ENCODE measurements around the gene CYP2U1.

DNA sequence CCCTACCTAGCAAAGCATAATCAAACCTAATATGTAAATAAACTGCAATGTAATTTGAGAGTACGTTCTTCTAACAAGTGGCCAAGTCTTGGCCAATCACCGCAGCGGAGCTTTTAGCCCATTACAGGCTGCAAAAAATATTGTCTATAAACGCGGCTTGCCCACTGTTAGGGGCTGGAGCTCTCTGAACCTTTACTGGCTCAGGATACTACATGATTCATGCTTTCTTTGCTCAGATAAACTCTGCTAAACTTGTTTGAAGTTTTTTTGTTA lies 57.4 kb downstream of the CYP2U1 start:
- no peak for TF ChIP-seq POLR2AphosphoS5 (IDR thresholded peaks at IDR 0.05; ENCODE audit: borderline replicate concordance, low read depth, low read length)
- no peak for TF ChIP-seq EZH2 (IDR thresholded peaks at IDR 0.05)
- TF ChIP-seq FOXP2 (optimal IDR thresholded peaks at IDR 0.05; ENCODE audit: control extremely low read depth, extremely low read length, insufficient read depth), result no peak
